Suprapubic skin (tissue), 4 donors: ENCODE data around the gene CACNG5. TPM values are rescaled to one million over a fixed set of nuclear protein-coding genes. Genes with fewer than 3 reads are reported as not detected.

Experiments used
- DNase-seq, 2 donors: peaks; one replicate each; pipeline ENCODE4 v3.0.0-alpha.2; 2019; ENCODE audit warnings: low spot score in 2 of 2
- H3K27ac ChIP-seq: fragments of 200-600 bp; sonication (generic); one replicate; pipeline ENCODE4 v1.5.1; 2019
- H3K27me3 ChIP-seq: fragments of 200-600 bp; sonication (generic); one replicate; pipeline ENCODE4 v1.5.1; 2019
- H3K36me3 ChIP-seq: fragments of 200-600 bp; sonication (generic); one replicate; pipeline ENCODE4 v1.5.1; 2019
- H3K4me1 ChIP-seq: fragments of 200-600 bp; sonication (generic); one replicate; pipeline ENCODE4 v1.5.1; 2019
- H3K4me3 ChIP-seq: fragments of 200-600 bp; sonication (generic); one replicate; pipeline ENCODE4 v1.5.1; 2019; ENCODE audit warnings: mild to moderate bottlenecking
- H3K9me3 ChIP-seq: fragments of 200-600 bp; sonication (generic); one replicate; pipeline ENCODE4 v1.5.1; 2019
- EP300 ChIP-seq: sonication (generic); formaldehyde crosslinking; IDR thresholded peaks from one replicate; pipeline ENCODE4 v1.6.1; 2017; ENCODE audit warnings: antibody characterized with exemption
- POLR2A ChIP-seq, 2 donors: fragments of 450-650 bp; IDR thresholded peaks; one replicate each; pipeline ENCODE4 v1.6.1; 2017; ENCODE audit warnings: antibody characterized with exemption in 2 of 2, mild to moderate bottlenecking in 2 of 2, moderate library complexity in 2 of 2
- POLR2AphosphoS5 ChIP-seq, 3 donors: sonication (generic); formaldehyde crosslinking; IDR thresholded peaks; one replicate each; pipeline ENCODE4 v1.6.1; 2017; ENCODE audit warnings: antibody characterized with exemption in 3 of 3
- WGBS: methylation state at CpG from one replicate; pipeline ENCODE4 v1.1.5; 2018; 5-methylcytosine and 5-hydroxymethylcytosine counted together
- total RNA-seq, 4 donors: library from RNA; depleted of rRNA; stranded (reverse); fragments of >200 nt; gene quantifications; one replicate each; pipeline ENCODE4 v1.1.0, GENCODE V29; 2016
- TF ChIP-seq, protein P1 (sequence below), 2 donors: fragments of 200-600 bp in 1 of 2; fragments of 450-650 bp in 1 of 2; sonication (generic) in 1 of 2; IDR thresholded peaks; one replicate each; pipeline ENCODE4 v1.5.1; 2016 to 2019; ENCODE audit warnings: antibody characterized with exemption in 2 of 2, mild to moderate bottlenecking in 1 of 2, moderate library complexity in 1 of 2

The CACNG5 gene
- total RNA-seq, 4 donors from 2014 or later, result not detected

DNA sequence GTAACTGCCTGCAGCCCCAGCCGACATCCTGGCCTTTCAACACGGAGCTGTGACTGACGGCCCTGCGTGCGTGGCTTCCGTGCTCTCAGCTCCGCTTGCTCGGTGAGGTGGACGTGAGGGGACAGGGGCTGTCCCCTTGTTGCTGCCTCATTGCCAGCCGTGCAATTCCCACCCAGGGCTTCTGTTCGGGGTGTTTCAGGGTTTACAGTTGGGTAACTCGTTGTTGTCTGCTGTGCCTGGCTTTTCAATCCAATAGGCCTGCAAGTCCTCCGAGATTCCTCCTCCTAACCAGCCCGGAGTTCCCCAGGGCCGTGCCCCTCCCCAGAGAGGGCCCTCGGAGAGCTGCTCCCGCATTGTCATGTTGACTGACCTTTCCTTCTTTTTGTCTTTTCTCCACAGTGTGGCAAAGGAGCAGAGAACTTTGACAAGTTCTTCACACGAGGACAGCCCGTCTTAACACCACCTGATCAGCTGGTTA is 31.4 kb upstream of the CACNG5 start:
- no peaks in the 10 kb centered on the region for H3K27me3 ChIP-seq
- H3K4me1 ChIP-seq, result no peaks in the 10 kb centered on the region
- no peaks in the 10 kb centered on the region for H3K36me3 ChIP-seq
- DNase-seq, result no peak
- no peaks in the 10 kb centered on the region for H3K9me3 ChIP-seq
- WGBS, result 76% methylated on average over 11 of the region's 19 CpGs
- H3K4me3 ChIP-seq, result no peak overlapping the region
- no peak for TF ChIP-seq POLR2A (IDR thresholded peaks at IDR 0.05)
- TF ChIP-seq, protein P1, sequence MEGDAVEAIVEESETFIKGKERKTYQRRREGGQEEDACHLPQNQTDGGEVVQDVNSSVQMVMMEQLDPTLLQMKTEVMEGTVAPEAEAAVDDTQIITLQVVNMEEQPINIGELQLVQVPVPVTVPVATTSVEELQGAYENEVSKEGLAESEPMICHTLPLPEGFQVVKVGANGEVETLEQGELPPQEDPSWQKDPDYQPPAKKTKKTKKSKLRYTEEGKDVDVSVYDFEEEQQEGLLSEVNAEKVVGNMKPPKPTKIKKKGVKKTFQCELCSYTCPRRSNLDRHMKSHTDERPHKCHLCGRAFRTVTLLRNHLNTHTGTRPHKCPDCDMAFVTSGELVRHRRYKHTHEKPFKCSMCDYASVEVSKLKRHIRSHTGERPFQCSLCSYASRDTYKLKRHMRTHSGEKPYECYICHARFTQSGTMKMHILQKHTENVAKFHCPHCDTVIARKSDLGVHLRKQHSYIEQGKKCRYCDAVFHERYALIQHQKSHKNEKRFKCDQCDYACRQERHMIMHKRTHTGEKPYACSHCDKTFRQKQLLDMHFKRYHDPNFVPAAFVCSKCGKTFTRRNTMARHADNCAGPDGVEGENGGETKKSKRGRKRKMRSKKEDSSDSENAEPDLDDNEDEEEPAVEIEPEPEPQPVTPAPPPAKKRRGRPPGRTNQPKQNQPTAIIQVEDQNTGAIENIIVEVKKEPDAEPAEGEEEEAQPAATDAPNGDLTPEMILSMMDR (IDR thresholded peaks at IDR 0.05), result no peak
- TF ChIP-seq EP300, result no peak
- TF ChIP-seq POLR2AphosphoS5 (IDR thresholded peaks at IDR 0.05), result no peak
- H3K27ac ChIP-seq, result no peak overlapping the region

DNA sequence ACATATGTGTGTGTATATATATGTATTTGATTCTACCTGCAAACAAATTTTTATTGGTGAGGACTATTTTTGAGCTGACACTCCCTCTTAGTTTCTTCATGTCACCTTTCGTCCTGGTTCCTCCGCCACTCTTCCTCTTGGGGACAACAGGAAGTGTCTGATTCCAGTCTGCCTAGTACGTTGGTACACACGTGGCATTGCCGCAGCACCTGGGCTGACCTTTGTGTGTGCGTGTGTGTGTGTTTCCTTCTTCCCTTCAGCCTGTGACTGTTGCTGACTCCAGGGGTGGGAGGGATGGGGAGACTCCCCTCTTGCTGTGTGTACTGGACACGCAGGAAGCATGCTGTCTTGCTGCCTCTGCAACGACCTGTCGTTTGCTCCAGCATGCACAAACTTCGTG is 29.4 kb upstream of the CACNG5 start:
- DNase-seq, result no peak
- no peaks in the 10 kb centered on the region for H3K27me3 ChIP-seq
- no peak overlapping the region for H3K27ac ChIP-seq
- H3K4me1 ChIP-seq, result no peaks in the 10 kb centered on the region
- TF ChIP-seq, protein P1 (IDR thresholded peaks at IDR 0.05), result no peak
- TF ChIP-seq POLR2AphosphoS5 (IDR thresholded peaks at IDR 0.05), result no peak
- 74% methylated on average over 7 of the region's 10 CpGs for WGBS
- H3K36me3 ChIP-seq, result no peaks in the 10 kb centered on the region
- no peak overlapping the region for H3K4me3 ChIP-seq
- no peaks in the 10 kb centered on the region for H3K9me3 ChIP-seq

DNA sequence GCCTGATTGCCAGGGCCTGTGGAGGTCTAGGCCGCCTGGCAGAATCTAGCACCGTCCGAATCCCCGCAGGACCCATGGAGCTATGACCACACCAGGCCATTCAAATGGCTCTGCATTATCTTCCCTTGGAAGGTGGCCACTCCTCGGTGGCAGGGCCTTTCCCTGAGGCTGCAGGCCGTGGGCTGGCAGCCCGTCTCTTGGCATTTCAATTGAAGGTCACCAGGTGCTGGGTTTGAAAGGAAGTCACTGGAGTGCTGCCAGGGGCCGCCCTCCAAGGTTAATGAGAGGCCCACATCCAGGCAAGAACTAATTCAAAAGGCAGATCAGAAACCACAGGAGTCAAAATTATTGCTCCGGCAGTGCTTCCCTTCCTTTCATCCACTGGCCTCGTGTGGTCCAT is 27.7 kb upstream of the CACNG5 start:
- Histone ChIP-seq H3K36me3 (no peaks in the 10 kb centered on the region), H3K27me3 (no peaks in the 10 kb centered on the region), H3K9me3 (no peaks in the 10 kb centered on the region), H3K27ac (no peak overlapping the region), H3K4me3 (no peak overlapping the region), H3K4me1 (no peaks in the 10 kb centered on the region)
- TF ChIP-seq POLR2A (IDR thresholded peaks at IDR 0.05) (no peak), EP300 (no peak), POLR2AphosphoS5 (IDR thresholded peaks at IDR 0.05) (no peak)
- TF ChIP-seq, protein P1 (IDR thresholded peaks at IDR 0.05), result no peak
- no peak for DNase-seq
- WGBS, result 78% methylated on average over 10 of the region's 10 CpGs

DNA sequence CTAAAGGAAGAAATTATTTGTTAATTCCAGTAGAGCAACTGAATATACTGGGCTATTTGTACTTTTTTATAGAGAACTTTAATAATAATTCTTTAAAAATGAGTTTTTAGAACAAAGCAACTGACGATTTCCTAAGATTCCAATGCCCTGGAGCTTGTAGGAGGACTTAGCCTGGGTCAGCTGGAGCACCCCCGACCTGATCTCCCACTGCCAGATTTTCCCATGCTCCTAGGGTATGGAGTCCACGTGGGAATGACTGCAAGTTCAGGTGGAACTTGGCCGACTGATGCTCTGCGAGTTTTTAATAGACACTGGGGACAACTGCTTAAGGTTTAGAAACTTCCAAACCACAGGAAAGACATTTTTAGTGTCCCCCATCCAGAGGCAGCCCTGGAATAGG is 25.5 kb upstream of the CACNG5 start:
- Histone ChIP-seq H3K36me3 (no peaks in the 10 kb centered on the region), H3K4me1 (no peaks in the 10 kb centered on the region), H3K4me3 (no peak overlapping the region), H3K27ac (no peak overlapping the region), H3K27me3 (peaks cover 6% of the 10 kb centered on the region), H3K9me3 (no peaks in the 10 kb centered on the region)
- TF ChIP-seq POLR2AphosphoS5 (IDR thresholded peaks at IDR 0.05) (no peak), EP300 (no peak), POLR2A (IDR thresholded peaks at IDR 0.05) (no peak)
- TF ChIP-seq, protein P1 (IDR thresholded peaks at IDR 0.05), result no peak
- WGBS, result 81% methylated on average over 5 of the region's 5 CpGs
- DNase-seq, result no peak

DNA sequence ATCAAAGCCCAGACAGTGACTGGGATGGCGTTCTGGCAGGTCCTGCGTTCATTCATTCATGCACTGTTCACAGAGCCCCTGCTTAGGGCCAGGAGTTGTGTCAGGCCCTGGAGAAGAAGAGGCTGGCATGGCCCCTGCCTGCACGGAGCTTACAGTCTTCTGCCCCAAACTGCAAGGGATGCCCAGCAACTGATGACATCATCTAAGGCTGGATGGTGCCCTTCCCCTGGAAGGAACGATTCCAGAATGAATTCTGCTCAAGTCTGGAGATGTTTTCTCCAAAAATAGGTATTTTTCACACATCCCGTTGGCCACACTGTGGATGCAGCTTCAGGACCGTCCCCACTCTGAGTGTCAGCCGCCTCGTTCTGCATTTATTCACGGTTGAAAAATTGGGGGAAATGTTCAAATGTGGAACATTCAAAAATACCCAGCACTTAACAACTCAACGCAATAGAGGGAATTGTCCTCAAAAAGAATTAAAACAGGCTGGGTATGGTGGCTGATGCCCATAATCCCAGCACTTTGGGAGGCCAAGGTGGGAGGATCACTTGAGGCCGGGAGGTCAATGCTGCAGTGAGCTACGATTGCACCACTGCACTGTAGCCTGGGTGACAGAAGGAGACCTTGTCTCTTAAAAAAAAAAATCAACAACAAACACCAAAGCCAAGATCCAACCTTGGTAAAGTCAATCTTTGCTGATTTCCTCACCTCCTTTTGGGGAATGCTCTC is 23.8 kb upstream of the CACNG5 start:
- H3K9me3 ChIP-seq, result no peaks in the 10 kb centered on the region
- H3K4me1 ChIP-seq, result no peaks in the 10 kb centered on the region
- no peak for DNase-seq
- no peak for TF ChIP-seq EP300
- TF ChIP-seq POLR2A (IDR thresholded peaks at IDR 0.05), result no peak
- TF ChIP-seq, protein P1 (IDR thresholded peaks at IDR 0.05), result no peak
- TF ChIP-seq POLR2AphosphoS5 (IDR thresholded peaks at IDR 0.05), result no peak
- H3K27ac ChIP-seq, result no peak overlapping the region
- no peak overlapping the region for H3K4me3 ChIP-seq
- peaks cover 6% of the 10 kb centered on the region for H3K27me3 ChIP-seq
- WGBS, result 87% methylated on average over 12 of the region's 12 CpGs
- H3K36me3 ChIP-seq, result no peaks in the 10 kb centered on the region
